GM12878 (cell line): Measurements from ENCODE around the gene NAMPT.

Source experiments
- CTCF ChIP-seq, 3 experiments: IDR thresholded peaks in 2 of 3; conservative IDR thresholded peaks in 1 of 3; 2 replicates each; pipeline ENCODE4 v1.5.1; 2011; ENCODE audit warnings: low read depth in 3 of 3, low read length in 3 of 3, mild to moderate bottlenecking in 3 of 3, control low read depth in 2 of 3, moderate library complexity in 2 of 3, inconsistent platforms in 1 of 3, mixed read lengths in 1 of 3; ENCODE audit not compliant: control insufficient read depth in 2 of 3, insufficient read depth in 1 of 3; ENCODE audit errors: extremely low read depth in 1 of 3
- EED ChIP-seq: sonication (generic); IDR thresholded peaks from 2 replicates; pipeline ENCODE4 v1.6.1; 2016; ENCODE audit warnings: antibody characterized with exemption, low read depth
- FOS ChIP-seq: IDR thresholded peaks from 3 replicates; pipeline ENCODE4 v1.6.1; 2011; ENCODE audit warnings: borderline replicate concordance; ENCODE audit not compliant: insufficient read length; ENCODE audit errors: extremely low read depth
- HDGF ChIP-seq: fragments of 450-650 bp; IDR thresholded peaks from 2 replicates; pipeline ENCODE4 v1.6.1; 2016; ENCODE audit warnings: antibody characterized with exemption
- JUND ChIP-seq: IDR thresholded peaks from 2 replicates; pipeline ENCODE4 v1.6.1; 2012; ENCODE audit warnings: low read depth, mild to moderate bottlenecking, low read length, improper control_type of control experiment, moderate library complexity
- MXI1 ChIP-seq: fragments of 150-350 bp; IDR thresholded peaks from 2 replicates; pipeline ENCODE4 v1.6.1; 2011; ENCODE audit warnings: low read depth, mild to moderate bottlenecking, inconsistent platforms, low read length, improper control_type of control experiment
- POLR2A ChIP-seq: IDR thresholded peaks from 2 replicates; pipeline ENCODE4 v1.6.1; 2011; ENCODE audit warnings: low read depth, mild to moderate bottlenecking, low read length
- SMARCA5 ChIP-seq: fragments of 450-650 bp; IDR thresholded peaks from 2 replicates; pipeline ENCODE4 v1.6.1; 2017; ENCODE audit warnings: mild to moderate bottlenecking
- SREBF1 ChIP-seq: IDR thresholded peaks from 2 replicates; pipeline ENCODE4 v1.6.1; 2012; ENCODE audit warnings: mild to moderate bottlenecking, low read length
- TBL1XR1 ChIP-seq: IDR thresholded peaks from 2 replicates; pipeline ENCODE4 v1.6.1; 2012; ENCODE audit warnings: low read depth, low read length, improper control_type of control experiment
- ZNF384 ChIP-seq: IDR thresholded peaks from 2 replicates; pipeline ENCODE4 v1.6.1; 2012; ENCODE audit warnings: low read depth, mild to moderate bottlenecking, low read length, improper control_type of control experiment, borderline replicate concordance

GRCh38 chr7:106329971-106330733 is 45.4 kb upstream of the NAMPT start:
- TF ChIP-seq JUND = no peak
- no peak for TF ChIP-seq SREBF1
- no peak for TF ChIP-seq MXI1
- TF ChIP-seq ZNF384 = no peak
- TF ChIP-seq POLR2A = no peak
- TF ChIP-seq TBL1XR1 = no peak
- no peak for TF ChIP-seq EED
- no peak for TF ChIP-seq FOS
- no peak for TF ChIP-seq CTCF (IDR thresholded peaks at IDR 0.05 in 2 of 3, conservative IDR thresholded peaks at IDR 0.05 in 1 of 3; ENCODE audit: control insufficient read depth in 2 of 3, extremely low read depth in 1 of 3, insufficient read depth in 1 of 3, low read depth in 3 of 3, low read length in 3 of 3)
- no peak for TF ChIP-seq HDGF
- no peak for TF ChIP-seq SMARCA5
